Measurements from ENCODE around the gene POM121.
"Not testable (repeated sequence)": the region's sequence is repeated elsewhere in the genome, so short reads cannot be mapped to it uniquely, and the experiment has no call there.

The POM121 gene

GRCh38 chr7:72949686-72950085, 24.8 kb downstream of the POM121 start:
- DNase-seq (ENCODE audit: low read depth in 3 of 3): not testable (repeated sequence)

GRCh38 chr7:72950432-72950831, 25.5 kb downstream of the POM121 start:
- DNase-seq (ENCODE audit: low read depth in 3 of 3): not testable (repeated sequence)

GRCh38 chr7:72953901-72954562, 29.1 kb downstream of the POM121 start:
- DNase-seq (ENCODE audit: low read depth in 3 of 3): not testable (repeated sequence)

GRCh38 chr7:72954563-72955198, 29.8 kb downstream of the POM121 start:
- not testable (repeated sequence) for DNase-seq (ENCODE audit: low read depth in 3 of 3)

- not testable (repeated sequence) for DNase-seq (ENCODE audit: low read depth in 3 of 3)
Observed at GRCh38 chr7:72960029-72960428, 35.1 kb downstream of the POM121 start.

- DNase-seq (ENCODE audit: low read depth in 3 of 3): not testable (repeated sequence)
Observed at GRCh38 chr7:72960626-72961345, 35.9 kb downstream of the POM121 start.

- DNase-seq (ENCODE audit: low read depth in 3 of 3): not testable (repeated sequence)
Observed at GRCh38 chr7:72961346-72961650, 36.4 kb downstream of the POM121 start.

GRCh38 chr7:72963056-72963455, 38.2 kb downstream of the POM121 start:
- DNase-seq (ENCODE audit: low read depth in 3 of 3): not testable (repeated sequence)

GRCh38 chr7:72965186-72965975, 40.5 kb downstream of the POM121 start:
- DNase-seq (ENCODE audit: low read depth in 3 of 3): not testable (repeated sequence)

GRCh38 chr7:72966892-72967291, 42.0 kb downstream of the POM121 start:
- not testable (repeated sequence) for DNase-seq (ENCODE audit: low read depth in 3 of 3)

GRCh38 chr7:72968980-72969516, 44.2 kb downstream of the POM121 start, which contains the start of gene TRIM74:
TSS of gene TRIM74 (minus strand) at chr7:72969466. CDS start at chr7:72966157, 3,309 bp downstream.
- DNase-seq (ENCODE audit: low read depth in 3 of 3): not testable (repeated sequence)

- DNase-seq (ENCODE audit: low read depth in 3 of 3): not testable (repeated sequence)
Observed at GRCh38 chr7:72969688-72970087, 44.8 kb downstream of the POM121 start.

GRCh38 chr7:72971505-72971904, 46.6 kb downstream of the POM121 start:
- not testable (repeated sequence) for DNase-seq (ENCODE audit: low read depth in 3 of 3)

- not testable (repeated sequence) for DNase-seq (ENCODE audit: low read depth in 3 of 3)
Observed at GRCh38 chr7:72974781-72975180, 49.9 kb downstream of the POM121 start.

- not testable (repeated sequence) for DNase-seq (ENCODE audit: low read depth in 3 of 3)
Observed at GRCh38 chr7:72975656-72976286, 50.9 kb downstream of the POM121 start.

GRCh38 chr7:72976434-72976833, 51.5 kb downstream of the POM121 start:
- not testable (repeated sequence) for DNase-seq (ENCODE audit: low read depth in 3 of 3)

GRCh38 chr7:72980382-72980781, 55.5 kb downstream of the POM121 start:
- DNase-seq (ENCODE audit: low read depth in 3 of 3): not testable (repeated sequence)

- DNase-seq (ENCODE audit: low read depth in 3 of 3): not testable (repeated sequence)
Observed at GRCh38 chr7:72982084-72982483, 57.2 kb downstream of the POM121 start.

GRCh38 chr7:72990146-72990913, 65.4 kb downstream of the POM121 start:
- not testable (repeated sequence) for DNase-seq (ENCODE audit: low read depth in 3 of 3)

- DNase-seq (ENCODE audit: low read depth in 3 of 3): not testable (repeated sequence)
Observed at GRCh38 chr7:72995484-72995883, 70.6 kb downstream of the POM121 start.

Measured in stimulated activated CD4-positive, alpha-beta T cell treated with anti-CD3 and anti-CD28 coated beads, TNF-alpha, amount 100 ng/mL, for 4 hours (primary cell).